Peyer's patch (tissue), 4 donors: ENCODE data around the gene OBSCN.

Source experiments
- POLR2A ChIP-seq, 2 donors: fragments of 450-650 bp; IDR thresholded peaks; one replicate each; pipeline ENCODE4 v1.5.1; 2017; ENCODE audit warnings: antibody characterized with exemption in 2 of 2, mild to moderate bottlenecking in 2 of 2, moderate library complexity in 2 of 2
- TF ChIP-seq, protein P1 (sequence below), 6 experiments: fragments of 450-650 bp in 4 of 6; fragments of 200-600 bp in 2 of 6; sonication (generic) in 1 of 6; IDR thresholded peaks; one replicate each; pipeline ENCODE4 v1.5.1; 2017 to 2019; ENCODE audit warnings: antibody characterized with exemption in 6 of 6, mild to moderate bottlenecking in 3 of 6, moderate library complexity in 1 of 6

DNA sequence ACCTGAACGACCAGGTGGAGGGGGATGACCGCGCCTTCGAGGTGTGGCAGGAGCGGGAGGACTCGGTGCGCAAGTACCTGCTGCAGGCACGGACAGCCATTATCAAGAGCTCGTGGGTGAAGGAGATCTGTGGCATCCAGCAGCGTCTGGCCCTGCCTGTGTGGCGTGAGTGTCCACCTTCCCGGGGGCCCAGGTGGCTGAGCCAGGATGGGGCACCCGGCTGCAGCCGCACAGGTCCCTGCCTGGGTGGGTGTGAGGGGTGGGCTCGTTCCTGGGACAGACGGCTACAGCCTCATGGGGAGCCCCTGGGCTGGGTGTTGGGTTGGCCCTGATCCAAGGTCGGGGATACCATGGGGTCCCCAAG lies 133.6 kb downstream of the OBSCN start:
- no peak for TF ChIP-seq POLR2A (IDR thresholded peaks at IDR 0.05)
- TF ChIP-seq, protein P1, sequence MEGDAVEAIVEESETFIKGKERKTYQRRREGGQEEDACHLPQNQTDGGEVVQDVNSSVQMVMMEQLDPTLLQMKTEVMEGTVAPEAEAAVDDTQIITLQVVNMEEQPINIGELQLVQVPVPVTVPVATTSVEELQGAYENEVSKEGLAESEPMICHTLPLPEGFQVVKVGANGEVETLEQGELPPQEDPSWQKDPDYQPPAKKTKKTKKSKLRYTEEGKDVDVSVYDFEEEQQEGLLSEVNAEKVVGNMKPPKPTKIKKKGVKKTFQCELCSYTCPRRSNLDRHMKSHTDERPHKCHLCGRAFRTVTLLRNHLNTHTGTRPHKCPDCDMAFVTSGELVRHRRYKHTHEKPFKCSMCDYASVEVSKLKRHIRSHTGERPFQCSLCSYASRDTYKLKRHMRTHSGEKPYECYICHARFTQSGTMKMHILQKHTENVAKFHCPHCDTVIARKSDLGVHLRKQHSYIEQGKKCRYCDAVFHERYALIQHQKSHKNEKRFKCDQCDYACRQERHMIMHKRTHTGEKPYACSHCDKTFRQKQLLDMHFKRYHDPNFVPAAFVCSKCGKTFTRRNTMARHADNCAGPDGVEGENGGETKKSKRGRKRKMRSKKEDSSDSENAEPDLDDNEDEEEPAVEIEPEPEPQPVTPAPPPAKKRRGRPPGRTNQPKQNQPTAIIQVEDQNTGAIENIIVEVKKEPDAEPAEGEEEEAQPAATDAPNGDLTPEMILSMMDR (IDR thresholded peaks at IDR 0.05), result no peak
